BE2C (cell line): ENCODE results near the gene AHCY.
"Not testable (repeated sequence)": the region's sequence is repeated elsewhere in the genome, so short reads cannot be mapped to it uniquely, and the experiment has no call there.

ENCODE experiments used
- DNase-seq: peaks from one replicate; pipeline ENCODE4 v3.0.0-alpha.2; 2020
- H3K27me3 ChIP-seq: fragments of 250-450 bp; sonication (Bioruptor Pico); 2 replicates; pipeline ENCODE4 v1.5.1; 2020; ENCODE audit warnings: mild to moderate bottlenecking
- H3K36me3 ChIP-seq: fragments of 250-450 bp; sonication (Bioruptor Pico); 2 replicates; pipeline ENCODE4 v1.5.1; 2020; ENCODE audit warnings: mild to moderate bottlenecking
- H3K4me1 ChIP-seq: fragments of 250-450 bp; sonication (Bioruptor Pico); 2 replicates; pipeline ENCODE4 v1.5.1; 2020
- H3K4me3 ChIP-seq: 2 replicates; pipeline ENCODE4 v1.5.1; 2011; ENCODE audit warnings: low read depth, low read length
- H3K9me3 ChIP-seq: fragments of 250-450 bp; sonication (Bioruptor Pico); 2 replicates; pipeline ENCODE4 v1.5.1; 2020
- CTCF ChIP-seq: IDR thresholded peaks from 2 replicates; pipeline ENCODE4 v1.5.1; 2012; ENCODE audit warnings: mild to moderate bottlenecking, low read depth, low read length

AHCY gene

GRCh38 chr20:34264141-34264540, 39.0 kb downstream of the AHCY start:
- H3K27me3 ChIP-seq, result no peaks in the 10 kb centered on the region
- no peaks in the 10 kb centered on the region for H3K36me3 ChIP-seq
- no peak overlapping the region for H3K4me3 ChIP-seq
- no peaks in the 10 kb centered on the region for H3K9me3 ChIP-seq
- H3K4me1 ChIP-seq, result no peaks in the 10 kb centered on the region
- TF ChIP-seq CTCF, result no peak
- DNase-seq, result no peak

- H3K36me3 ChIP-seq, H3K27me3 ChIP-seq, H3K4me1 ChIP-seq, DNase-seq, H3K9me3 ChIP-seq, H3K4me3 ChIP-seq: not testable (repeated sequence)
These were observed 39.7 kb downstream of the AHCY start for GRCh38 chr20:34263468-34263867.

- H3K9me3 ChIP-seq, result no peaks in the 10 kb centered on the region
- H3K4me1 ChIP-seq, result no peaks in the 10 kb centered on the region
- DNase-seq, result no peak
- H3K36me3 ChIP-seq, result no peaks in the 10 kb centered on the region
- H3K27me3 ChIP-seq, result no peaks in the 10 kb centered on the region
- TF ChIP-seq CTCF, result no peak
- H3K4me3 ChIP-seq, result no peak overlapping the region
These were observed 40.5 kb downstream of the AHCY start for GRCh38 chr20:34262488-34263288.

GRCh38 chr20:34260208-34260942, 42.8 kb downstream of the AHCY start:
- H3K4me3 ChIP-seq, result no peak overlapping the region
- no peaks in the 10 kb centered on the region for H3K4me1 ChIP-seq
- TF ChIP-seq CTCF, result no peak
- no peak for DNase-seq
- no peaks in the 10 kb centered on the region for H3K36me3 ChIP-seq
- no peaks in the 10 kb centered on the region for H3K9me3 ChIP-seq
- no peaks in the 10 kb centered on the region for H3K27me3 ChIP-seq

- Histone ChIP-seq H3K9me3 (no peaks in the 10 kb centered on the region), H3K27me3 (no peaks in the 10 kb centered on the region), H3K4me3 (no peak overlapping the region), H3K36me3 (no peaks in the 10 kb centered on the region), H3K4me1 (no peaks in the 10 kb centered on the region)
- TF ChIP-seq CTCF, result no peak
- DNase-seq, result no peak
These were observed 46.5 kb downstream of the AHCY start for GRCh38 chr20:34256629-34257124.

GRCh38 chr20:34254979-34255378, 48.2 kb downstream of the AHCY start:
- no peak for DNase-seq
- Histone ChIP-seq H3K27me3 (no peaks in the 10 kb centered on the region), H3K9me3 (no peaks in the 10 kb centered on the region), H3K4me3 (no peak overlapping the region), H3K36me3 (no peaks in the 10 kb centered on the region), H3K4me1 (no peaks in the 10 kb centered on the region)
- TF ChIP-seq CTCF, result no peak

GRCh38 chr20:34252431-34253086, 50.6 kb downstream of the AHCY start:
- not testable (repeated sequence) for H3K27me3 ChIP-seq, H3K4me3 ChIP-seq, DNase-seq, H3K4me1 ChIP-seq, H3K36me3 ChIP-seq, H3K9me3 ChIP-seq
